HEK293T (cell line): ENCODE measurements around the gene CYP46A1.
"Not testable (repeated sequence)": the region's sequence is repeated elsewhere in the genome, so short reads cannot be mapped to it uniquely, and the experiment has no call there.

Source experiments
- CTCF ChIA-PET: fragments of 350-600 bp; formaldehyde crosslinking; extraction: SDS; loops from one replicate; lab custom pipeline; 2021; ENCODE audit warnings: antibody characterized with exemption, inconsistent platforms; lab: Yijun Ruan, JAX
- POLR2A ChIA-PET: fragments of 350-600 bp; formaldehyde crosslinking; extraction: SDS; loops from one replicate; lab custom pipeline; 2020; ENCODE audit warnings: antibody characterized with exemption, inconsistent platforms; lab: Yijun Ruan, JAX
- DNase-seq: peaks from one replicate; pipeline ENCODE4 v3.0.0; 2012; ENCODE audit warnings: mixed read lengths; ENCODE audit errors: extremely low spot score
- ARNT ChIP-seq: fragments of 450-650 bp; IDR thresholded peaks from 2 replicates; pipeline ENCODE4 v1.6.1; 2017; ENCODE audit warnings: mild to moderate bottlenecking
- BHLHE40 ChIP-seq: fragments of 450-650 bp; IDR thresholded peaks from 2 replicates; pipeline ENCODE4 v1.6.1; 2016; ENCODE audit warnings: mild to moderate bottlenecking, moderate library complexity, borderline replicate concordance
- CTBP1 ChIP-seq: fragments of 450-650 bp; IDR thresholded peaks from 2 replicates; pipeline ENCODE4 v1.6.1; 2016; ENCODE audit warnings: borderline replicate concordance
- ELF4 ChIP-seq: fragments of 450-650 bp; IDR thresholded peaks from 2 replicates; pipeline ENCODE4 v1.6.1; 2017; ENCODE audit warnings: antibody characterized with exemption
- FOXA1 ChIP-seq: fragments of 450-650 bp; IDR thresholded peaks from 2 replicates; pipeline ENCODE4 v1.6.1; 2016; ENCODE audit warnings: mild to moderate bottlenecking
- FOXK2 ChIP-seq: fragments of 450-650 bp; IDR thresholded peaks from 2 replicates; pipeline ENCODE4 v1.6.1; 2016; ENCODE audit warnings: mild to moderate bottlenecking
- FOXM1 ChIP-seq: fragments of 450-650 bp; IDR thresholded peaks from 2 replicates; pipeline ENCODE4 v1.6.1; 2017; ENCODE audit warnings: mild to moderate bottlenecking, borderline replicate concordance
- HDGF ChIP-seq: fragments of 450-650 bp; IDR thresholded peaks from 2 replicates; pipeline ENCODE4 v1.6.1; 2017; ENCODE audit warnings: antibody characterized with exemption, borderline replicate concordance
- L3MBTL2 ChIP-seq: fragments of 450-650 bp; conservative IDR thresholded peaks from 2 replicates; pipeline ENCODE4 v1.6.1; 2016; ENCODE audit warnings: mild to moderate bottlenecking
- LEF1 ChIP-seq: fragments of 450-650 bp; IDR thresholded peaks from 2 replicates; pipeline ENCODE4 v1.6.1; 2017; ENCODE audit warnings: mild to moderate bottlenecking, borderline replicate concordance
- NFRKB ChIP-seq: fragments of 450-650 bp; IDR thresholded peaks from 2 replicates; pipeline ENCODE4 v1.6.1; 2016; ENCODE audit warnings: mild to moderate bottlenecking, moderate library complexity
- PKNOX1 ChIP-seq: fragments of 450-650 bp; IDR thresholded peaks from 2 replicates; pipeline ENCODE4 v1.6.1; 2016
- SP1 ChIP-seq: fragments of 450-650 bp; IDR thresholded peaks from 2 replicates; pipeline ENCODE4 v1.6.1; 2017
- SUZ12 ChIP-seq: fragments of 450-650 bp; IDR thresholded peaks from 2 replicates; pipeline ENCODE4 v1.6.1; 2016; ENCODE audit warnings: mild to moderate bottlenecking
- TARDBP ChIP-seq: fragments of 450-650 bp; IDR thresholded peaks from 2 replicates; pipeline ENCODE4 v1.6.1; 2016
- ZNF384 ChIP-seq: fragments of 450-650 bp; IDR thresholded peaks from 2 replicates; pipeline ENCODE4 v1.6.1; 2016

The CYP46A1 gene

DNA sequence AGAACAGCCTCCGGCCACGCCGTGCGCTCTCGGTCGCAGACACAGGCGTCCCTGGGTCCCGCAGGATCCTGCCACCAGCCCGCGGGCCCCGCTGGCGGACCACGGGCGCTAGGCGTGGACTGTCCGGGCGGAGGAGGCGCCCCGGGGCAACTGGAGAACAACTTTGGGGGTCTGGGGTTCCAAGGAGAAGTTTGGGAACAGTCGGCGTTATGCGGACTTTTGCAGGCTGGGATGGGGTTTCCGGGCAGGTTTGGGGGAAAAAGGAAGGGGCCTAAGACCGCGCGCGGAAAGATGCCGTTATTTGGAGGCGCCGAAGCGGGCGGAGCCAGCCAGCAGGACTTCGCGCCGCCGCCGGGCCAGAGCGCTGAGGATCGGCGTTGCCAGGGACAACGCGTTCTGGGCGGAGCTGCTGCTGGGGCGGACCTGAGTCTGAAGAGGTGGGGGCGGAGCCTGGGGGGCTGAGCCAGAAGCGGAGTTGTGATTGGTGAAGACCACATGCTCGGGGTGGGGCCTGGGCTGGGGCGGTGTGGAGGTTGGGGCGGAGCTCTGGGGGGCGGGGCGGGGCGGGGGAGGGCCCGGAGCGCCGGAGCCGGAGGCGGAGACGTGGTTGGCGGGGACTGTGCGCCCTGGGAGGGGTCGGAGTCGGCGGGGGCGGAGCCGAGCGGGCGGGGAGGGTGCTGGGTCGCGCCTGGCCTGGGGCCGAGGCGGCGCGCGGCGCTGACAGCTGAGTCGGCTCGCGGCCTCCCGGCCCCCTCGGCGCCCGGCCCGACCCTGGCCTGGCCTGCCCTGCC, at the start of gene CYP46A1:
Gene CYP46A1 (plus strand): TSS at position 680 of the 791 bp plus-strand sequence. CDS start 120 bp downstream, outside the sequence.
- peak; percentile 99 for DNase-seq
- ChIA-PET POLR2A (interaction anchor here (0.6 to 1.0 kb wide), 6 partner anchors 14 to 196 kb away, joined by 3 to 8 read pairs (median 4); no protein-coding TSS in a partner anchor), CTCF (interaction anchor here (0.7 to 1.4 kb wide), 5 partner anchors 29 to 208 kb away, joined by 3 to 5 read pairs (median 3); no protein-coding TSS in a partner anchor)
- TF ChIP-seq NFRKB (no peak), L3MBTL2 (peak; percentile 11)

- ChIA-PET CTCF (no interaction called here), POLR2A (no interaction called here)
- TF ChIP-seq CTBP1 = no peak
- TF ChIP-seq HDGF = no peak
- no peak for TF ChIP-seq ARNT
- no peak for TF ChIP-seq BHLHE40
- no peak for TF ChIP-seq TARDBP
- TF ChIP-seq SUZ12 = no peak
- TF ChIP-seq FOXM1 = no peak
- TF ChIP-seq NFRKB = no peak
- TF ChIP-seq PKNOX1 = no peak
- TF ChIP-seq FOXK2 = no peak
- TF ChIP-seq LEF1 = no peak
- no peak for TF ChIP-seq L3MBTL2
- no peak for TF ChIP-seq SP1
- no peak for TF ChIP-seq ZNF384
- TF ChIP-seq FOXA1 = no peak
- TF ChIP-seq ELF4 = no peak
- DNase-seq = no peak
Observed at GRCh38 chr14:99634443-99634842, 49.7 kb upstream of the CYP46A1 start.

DNA sequence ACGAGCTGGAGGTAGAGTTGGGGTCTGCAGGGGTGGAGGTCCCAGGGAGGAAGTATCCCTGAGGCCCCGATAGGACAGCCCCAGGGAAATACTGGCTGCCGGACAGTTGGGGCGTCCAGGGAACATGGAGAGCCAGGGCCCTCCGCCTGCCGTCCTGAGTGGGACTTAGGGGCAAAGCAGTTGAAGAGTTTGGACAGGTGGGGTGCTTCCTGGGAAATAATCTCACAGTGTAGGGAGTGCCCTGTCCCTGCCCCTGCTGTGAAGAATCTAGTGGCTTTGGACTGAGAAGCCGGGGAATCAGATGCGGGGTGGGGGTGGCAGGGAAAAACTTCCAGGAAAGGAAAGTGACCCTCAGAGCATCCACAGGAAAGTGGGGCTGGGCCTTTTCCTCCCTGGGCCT, 49.0 kb upstream of the CYP46A1 start:
- DNase-seq = no peak
- POLR2A ChIA-PET = no interaction called here
- CTCF ChIA-PET = no interaction called here
- TF ChIP-seq ELF4 (no peak), FOXK2 (no peak), ZNF384 (no peak), FOXA1 (no peak), ARNT (no peak), BHLHE40 (no peak), SP1 (no peak), CTBP1 (no peak), TARDBP (no peak), LEF1 (no peak), L3MBTL2 (no peak), NFRKB (no peak), FOXM1 (no peak), HDGF (no peak), SUZ12 (no peak), PKNOX1 (no peak)

DNA sequence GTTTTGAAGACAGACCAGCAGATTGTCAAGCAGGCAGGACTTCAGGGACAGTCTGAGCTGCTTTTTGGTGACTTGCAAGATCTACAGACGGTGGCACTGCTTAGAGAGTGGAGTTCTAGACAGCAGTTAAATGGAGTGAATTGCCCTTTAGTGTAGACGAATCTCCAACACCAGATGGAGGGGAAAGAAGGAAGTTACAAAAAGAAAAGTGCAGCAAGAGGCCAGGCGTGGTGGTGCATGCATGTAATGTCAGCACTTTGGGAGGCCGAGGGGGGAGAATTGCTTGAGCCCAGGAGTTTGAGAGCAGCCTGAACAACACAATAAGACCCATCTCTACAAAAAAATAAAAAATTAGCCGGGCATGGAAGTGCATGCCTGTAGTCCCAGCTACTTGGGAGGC, 47.6 kb upstream of the CYP46A1 start:
- POLR2A ChIA-PET = no interaction called here
- CTCF ChIA-PET = no interaction called here
- TF ChIP-seq BHLHE40 = no peak
- TF ChIP-seq FOXK2 = no peak
- TF ChIP-seq ZNF384 = no peak
- TF ChIP-seq L3MBTL2 = no peak
- TF ChIP-seq FOXM1 = no peak
- no peak for TF ChIP-seq ELF4
- no peak for TF ChIP-seq HDGF
- no peak for TF ChIP-seq PKNOX1
- TF ChIP-seq LEF1 = no peak
- TF ChIP-seq ARNT = no peak
- no peak for TF ChIP-seq SP1
- no peak for TF ChIP-seq FOXA1
- no peak for TF ChIP-seq TARDBP
- no peak for TF ChIP-seq CTBP1
- no peak for TF ChIP-seq NFRKB
- no peak for TF ChIP-seq SUZ12
- DNase-seq = no peak

- ChIA-PET POLR2A (no interaction called here), CTCF (no interaction called here)
- no peak for DNase-seq
- TF ChIP-seq PKNOX1 = no peak
- no peak for TF ChIP-seq ELF4
- no peak for TF ChIP-seq ARNT
- TF ChIP-seq TARDBP = no peak
- TF ChIP-seq FOXK2 = no peak
- TF ChIP-seq NFRKB = no peak
- TF ChIP-seq FOXM1 = no peak
- TF ChIP-seq ZNF384 = no peak
- TF ChIP-seq CTBP1 = no peak
- TF ChIP-seq SP1 = no peak
- TF ChIP-seq LEF1 = no peak
Observed at GRCh38 chr14:99637624-99638023, 46.5 kb upstream of the CYP46A1 start.

GRCh38 chr14:99642771-99643170, 41.3 kb upstream of the CYP46A1 start:
- POLR2A ChIA-PET, DNase-seq, CTCF ChIA-PET: not testable (repeated sequence)
